GM10847 (cell line): ENCODE data around the gene MUC22.

Source experiments
- POLR2A ChIP-seq: IDR thresholded peaks from 2 replicates; pipeline ENCODE4 v1.6.1; 2011; ENCODE audit not compliant: insufficient read length; ENCODE audit errors: extremely low read depth

The MUC22 gene

DNA sequence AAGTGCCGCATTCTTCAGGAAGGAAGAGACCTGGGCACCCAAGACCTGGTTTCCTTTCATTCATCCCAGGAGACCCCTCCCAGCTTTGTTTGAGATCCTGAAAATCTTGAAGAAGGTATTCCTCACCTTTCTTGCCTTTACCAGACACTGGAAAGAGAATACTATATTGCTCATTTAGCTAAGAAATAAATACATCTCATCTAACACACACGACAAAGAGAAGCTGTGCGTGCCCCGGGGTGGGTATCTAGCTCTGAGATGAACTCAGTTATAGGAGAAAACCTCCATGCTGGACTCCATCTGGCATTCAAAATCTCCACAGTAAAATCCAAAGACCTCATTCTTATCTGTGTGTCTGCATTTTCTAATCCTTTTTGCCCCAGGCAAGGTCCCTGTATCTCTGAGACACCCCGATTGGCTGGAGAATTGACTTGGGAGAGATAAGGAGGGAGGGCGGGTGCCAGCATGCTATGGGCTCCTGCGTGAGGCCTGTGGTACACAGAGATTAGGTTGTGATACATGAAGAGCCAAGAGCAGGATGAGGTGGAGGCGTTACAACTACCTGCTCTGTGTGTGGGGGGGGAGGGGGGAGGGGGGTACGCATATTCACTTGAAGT lies 22.0 kb upstream of the MUC22 start:
- no peak for TF ChIP-seq POLR2A

DNA sequence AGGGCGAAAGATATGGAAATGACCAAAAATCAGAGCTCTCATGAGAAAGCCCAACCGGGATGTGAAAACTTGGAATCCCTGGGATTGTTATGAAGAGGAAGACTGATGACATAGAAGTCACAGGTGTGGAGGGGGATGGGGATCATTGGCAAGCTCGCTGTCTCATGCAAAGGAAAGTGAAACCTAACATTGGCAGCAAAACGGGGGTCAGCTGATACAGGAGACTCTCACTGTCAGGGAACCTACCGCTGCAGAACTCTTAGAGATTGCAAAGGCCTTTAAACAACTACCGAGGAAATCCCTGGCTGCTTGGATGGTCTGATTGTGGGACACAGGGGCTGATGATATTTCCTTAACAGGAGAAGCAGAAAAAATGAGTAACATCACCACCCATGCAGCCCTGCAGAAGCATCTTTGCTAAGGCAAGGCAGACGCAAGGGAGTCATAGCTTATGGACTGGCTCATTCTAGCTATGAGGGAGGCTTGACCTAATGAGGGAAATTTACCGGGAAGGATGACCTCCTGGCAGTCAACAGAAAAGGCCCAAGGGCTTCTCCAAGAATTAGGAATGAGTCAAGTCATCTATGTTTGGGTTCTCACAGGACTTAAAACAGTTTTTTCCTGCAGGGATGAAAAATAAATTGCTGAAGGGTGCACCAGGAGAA lies 19.7 kb upstream of the MUC22 start:
- no peak for TF ChIP-seq POLR2A

GRCh38 chr6:30991891-30992290 lies 18.4 kb upstream of the MUC22 start:
- TF ChIP-seq POLR2A, result no peak

GRCh38 chr6:30997301-30997700 lies 13.0 kb upstream of the MUC22 start:
- TF ChIP-seq POLR2A, result no peak

DNA sequence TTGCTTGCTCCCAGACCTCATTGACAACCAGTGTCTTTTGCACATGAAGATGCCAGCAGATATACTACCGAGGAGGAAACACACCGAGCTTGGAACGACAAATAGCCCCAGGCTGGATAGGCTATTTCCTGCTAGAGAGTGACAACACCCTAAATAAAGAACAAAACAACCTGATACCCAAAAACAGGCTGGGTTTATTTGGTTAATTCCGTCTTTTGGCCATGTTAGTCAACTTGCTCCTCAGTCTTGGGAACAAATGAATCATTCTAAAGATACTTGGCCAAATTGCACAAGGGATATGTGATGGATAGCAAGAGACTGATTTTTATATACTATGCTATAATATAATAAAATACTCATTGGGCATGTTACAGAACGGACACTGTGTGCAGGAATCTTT lies 11.5 kb upstream of the MUC22 start:
- TF ChIP-seq POLR2A, result no peak

- TF ChIP-seq POLR2A, result no peak
Measured at GRCh38 chr6:31001281-31001888, 8.9 kb upstream of the MUC22 start.

DNA sequence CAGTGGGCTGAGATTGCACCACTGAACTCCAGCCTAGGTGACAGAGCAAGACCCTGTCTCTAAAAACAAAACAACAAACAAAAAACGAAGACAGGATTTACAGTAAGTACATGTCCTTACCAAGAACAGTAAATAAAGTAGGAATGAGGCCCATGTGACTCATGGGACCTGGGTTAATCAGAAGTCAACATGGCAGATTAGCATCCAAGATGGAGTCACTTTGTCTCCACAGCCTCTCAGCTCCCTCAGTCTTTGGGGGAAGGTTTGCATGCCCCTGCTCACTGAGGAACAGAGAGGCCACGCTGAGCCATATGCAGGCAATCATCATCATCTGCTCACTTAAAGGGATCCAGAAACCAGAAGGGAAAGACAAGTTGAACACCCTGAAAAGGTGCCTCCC lies 7.8 kb upstream of the MUC22 start:
- TF ChIP-seq POLR2A, result no peak

DNA sequence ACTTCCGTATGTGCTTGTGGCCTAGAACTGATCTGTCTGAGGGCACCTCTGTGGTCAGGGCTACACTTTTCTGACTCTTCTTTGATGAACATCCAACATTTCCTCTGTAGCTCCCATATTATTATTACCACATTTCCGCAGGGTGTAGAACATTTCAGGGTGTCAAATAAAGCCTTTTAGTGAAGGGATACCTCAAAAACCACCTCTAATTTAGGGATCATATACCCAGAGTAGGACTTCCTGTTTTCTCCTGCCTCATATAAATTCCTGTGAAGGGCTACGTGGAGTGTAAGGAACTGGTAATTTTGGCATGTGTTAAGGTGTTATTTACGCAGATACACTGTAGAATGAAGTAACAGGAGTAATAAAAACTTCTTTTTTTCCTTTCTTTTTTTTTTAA lies 5.5 kb upstream of the MUC22 start:
- TF ChIP-seq POLR2A, result no peak

GRCh38 chr6:31005249-31006020 lies 4.8 kb upstream of the MUC22 start:
- no peak for TF ChIP-seq POLR2A

DNA sequence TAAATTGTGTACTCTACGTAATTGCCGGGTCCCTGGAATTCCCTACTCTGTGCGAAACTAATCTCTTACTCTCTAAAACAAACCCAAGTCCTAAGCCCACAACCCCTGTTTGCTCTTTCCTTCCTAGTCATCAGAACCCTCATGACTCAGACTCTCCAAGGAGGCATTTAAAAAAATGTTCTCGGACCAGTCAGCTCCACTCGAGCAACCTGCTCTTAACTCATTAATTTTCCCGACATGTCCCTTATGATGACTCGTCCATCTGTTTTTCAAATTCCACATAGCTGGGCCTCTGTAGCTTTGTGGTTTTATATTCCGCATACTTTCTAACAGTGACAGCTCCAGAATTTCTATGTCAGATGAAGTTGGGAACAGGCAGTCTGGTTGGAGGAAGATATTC lies 2.6 kb upstream of the MUC22 start:
- no peak for TF ChIP-seq POLR2A

- TF ChIP-seq POLR2A, result no peak
Measured at GRCh38 chr6:31008165-31008564, 2.1 kb upstream of the MUC22 start.

DNA sequence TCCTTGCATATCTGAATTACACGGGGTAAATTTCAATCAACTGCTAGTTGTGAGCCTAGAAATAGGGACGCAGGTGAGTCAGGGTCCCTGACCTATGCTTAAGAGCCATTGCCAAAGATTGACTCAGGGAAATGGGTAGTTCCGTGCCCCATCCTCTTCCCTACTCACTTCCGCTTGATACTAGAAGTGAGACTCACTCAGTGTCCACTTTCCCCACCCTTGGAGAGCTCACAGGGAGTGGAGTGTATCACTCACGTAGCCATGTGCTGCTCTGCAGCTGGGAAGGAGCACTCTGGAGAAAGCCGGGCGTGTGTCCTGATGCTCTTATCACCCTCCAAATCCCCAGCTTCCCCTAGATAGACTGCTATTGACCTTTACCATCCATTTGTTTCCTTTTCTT lies 543 bp upstream of the MUC22 start:
- TF ChIP-seq POLR2A, result no peak

GRCh38 chr6:31011153-31011552 lies 879 bp downstream of the MUC22 start:
- TF ChIP-seq POLR2A, result no peak

DNA sequence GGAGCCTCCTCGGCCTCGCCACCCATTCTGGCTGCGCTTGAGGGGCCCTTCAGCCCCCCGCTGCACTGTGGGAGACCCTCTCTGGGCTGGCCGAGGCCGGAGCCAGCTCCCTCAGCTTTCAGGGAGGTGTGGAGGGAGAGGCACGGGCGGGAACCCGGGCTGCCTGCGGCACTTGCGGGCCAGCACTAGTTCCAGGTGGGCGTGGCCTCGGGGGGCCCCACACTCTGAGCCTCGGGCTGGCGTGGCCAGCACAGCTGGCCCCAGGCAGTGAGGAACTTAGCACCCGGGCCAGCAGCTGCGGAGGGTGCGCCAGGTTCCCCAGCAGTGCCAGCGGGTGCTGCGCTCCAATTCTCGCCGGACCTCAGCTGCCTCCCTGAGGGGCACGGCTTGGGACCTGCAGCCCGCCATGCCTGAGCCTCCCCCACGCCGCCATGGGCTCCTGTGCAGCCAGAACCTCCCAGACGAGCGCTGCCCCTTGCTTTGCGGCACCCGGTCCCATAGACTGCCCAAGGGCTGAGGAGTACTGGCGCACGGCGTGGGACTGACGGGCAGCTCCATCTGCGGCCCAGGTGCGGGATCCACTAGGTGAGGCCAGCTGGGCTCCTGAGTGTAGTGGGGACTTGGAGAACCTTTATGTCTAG lies 6.5 kb downstream of the MUC22 start:
- no peak for TF ChIP-seq POLR2A

DNA sequence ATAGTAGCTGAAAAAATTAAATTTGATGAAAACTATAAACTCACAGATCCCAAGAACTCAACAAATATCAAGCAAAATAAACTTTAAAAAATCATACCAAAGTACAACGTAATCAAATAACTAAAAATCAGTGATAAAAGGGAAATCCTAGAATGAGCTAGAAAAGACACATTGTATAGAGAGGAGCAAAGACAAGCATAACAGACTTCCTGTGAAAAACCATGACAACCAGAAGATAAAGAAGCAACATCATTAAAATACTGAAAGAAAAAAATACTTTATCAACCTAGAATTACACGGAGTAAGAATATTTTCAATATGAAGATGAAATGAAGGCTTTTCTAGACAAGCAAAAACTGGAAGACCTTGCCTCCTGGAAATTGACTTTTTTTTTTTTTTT lies 9.8 kb downstream of the MUC22 start:
- no peak for TF ChIP-seq POLR2A
